ENCODE results near the gene SNAPC5.

DNA sequence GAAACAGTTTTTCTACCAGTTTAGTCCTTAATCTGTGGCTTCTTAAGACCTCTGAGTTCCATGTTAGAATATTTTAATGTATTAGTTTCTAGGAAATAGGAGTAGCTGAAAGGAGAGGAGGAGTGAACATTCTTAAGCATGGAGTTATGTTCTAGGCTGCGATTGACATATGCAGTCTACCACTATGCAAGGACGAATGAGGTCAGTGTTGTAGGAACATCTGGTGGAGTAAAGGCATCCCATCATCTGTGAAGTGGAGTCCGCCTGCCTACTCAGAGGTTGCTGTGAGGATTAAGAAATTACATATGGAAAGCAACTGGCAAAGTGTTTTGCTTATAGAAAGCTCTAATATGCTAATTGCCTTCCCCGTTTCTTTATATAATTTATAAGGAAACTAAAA is 45.1 kb downstream of the SNAPC5 start:
- no peak for TF ChIP-seq CTCF (IDR thresholded peaks at IDR 0.05)
- no peak for TF ChIP-seq POLR2A (IDR thresholded peaks at IDR 0.05)

Measured in esophagus squamous epithelium (tissue), 4 donors.